Stimulated activated CD4-positive, alpha-beta T cell treated with anti-CD3 and anti-CD28 coated beads, Interleukin-15, amount 100 ng/mL, for 48 hours (primary cell): ENCODE data around the gene CCDC106.

Experiments
- DNase-seq, 2 donors: peaks; one replicate each; pipeline ENCODE4 v3.0.0-alpha.2; 2020; ENCODE audit warnings: low read depth in 2 of 2

Gene CCDC106

DNA sequence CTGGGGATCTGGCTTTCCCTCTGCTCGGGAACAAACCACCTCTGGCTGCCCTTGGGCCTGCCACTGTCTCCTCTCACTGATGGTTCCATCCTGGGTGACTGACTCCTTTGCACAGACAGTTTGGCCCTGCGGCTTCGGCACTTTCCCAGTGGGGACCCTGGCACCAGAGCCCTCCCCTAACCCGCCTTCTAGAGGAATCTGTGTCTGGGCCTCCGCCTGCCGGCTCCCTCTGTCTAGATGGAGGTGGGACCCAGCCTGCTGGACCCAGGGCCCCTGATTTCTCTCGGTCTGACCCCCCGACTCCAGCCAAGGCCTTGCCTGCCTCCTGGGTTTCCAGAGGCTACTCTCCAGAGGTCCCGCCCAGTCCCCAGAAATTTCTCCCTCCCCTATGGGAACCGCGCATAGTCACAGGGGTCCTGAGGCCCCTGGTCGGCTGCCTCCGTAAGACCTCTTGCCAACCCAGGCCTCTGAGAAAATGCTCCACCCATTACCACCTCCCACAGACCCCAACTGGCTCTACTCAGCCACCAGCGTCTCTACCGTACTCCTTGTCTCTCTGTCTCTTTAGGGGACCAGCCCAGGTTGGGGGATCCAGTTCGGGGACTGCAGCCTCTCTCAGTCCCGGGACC, 2.7 kb downstream of the CCDC106 start:
- DNase-seq, result no peak

DNA sequence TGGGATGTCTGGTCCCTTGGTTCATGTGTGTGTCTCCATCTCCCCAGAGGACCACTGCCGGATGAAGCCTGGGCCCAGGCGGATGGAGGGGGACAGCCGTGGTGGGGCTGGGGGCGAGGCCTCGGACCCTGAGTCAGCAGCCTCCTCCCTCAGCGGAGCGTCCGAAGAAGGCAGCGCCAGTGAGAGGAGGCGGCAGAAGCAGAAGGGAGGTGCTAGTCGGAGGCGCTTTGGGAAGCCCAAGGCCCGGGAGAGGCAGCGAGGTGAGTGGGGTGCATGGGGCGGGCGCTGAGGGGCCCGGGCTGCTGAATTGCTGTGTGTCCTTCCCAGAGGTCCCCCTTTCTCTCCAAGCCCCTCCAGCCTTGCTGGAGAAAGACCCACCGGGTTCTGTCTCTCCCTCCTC, 3.2 kb downstream of the CCDC106 start:
- no peak for DNase-seq

DNA sequence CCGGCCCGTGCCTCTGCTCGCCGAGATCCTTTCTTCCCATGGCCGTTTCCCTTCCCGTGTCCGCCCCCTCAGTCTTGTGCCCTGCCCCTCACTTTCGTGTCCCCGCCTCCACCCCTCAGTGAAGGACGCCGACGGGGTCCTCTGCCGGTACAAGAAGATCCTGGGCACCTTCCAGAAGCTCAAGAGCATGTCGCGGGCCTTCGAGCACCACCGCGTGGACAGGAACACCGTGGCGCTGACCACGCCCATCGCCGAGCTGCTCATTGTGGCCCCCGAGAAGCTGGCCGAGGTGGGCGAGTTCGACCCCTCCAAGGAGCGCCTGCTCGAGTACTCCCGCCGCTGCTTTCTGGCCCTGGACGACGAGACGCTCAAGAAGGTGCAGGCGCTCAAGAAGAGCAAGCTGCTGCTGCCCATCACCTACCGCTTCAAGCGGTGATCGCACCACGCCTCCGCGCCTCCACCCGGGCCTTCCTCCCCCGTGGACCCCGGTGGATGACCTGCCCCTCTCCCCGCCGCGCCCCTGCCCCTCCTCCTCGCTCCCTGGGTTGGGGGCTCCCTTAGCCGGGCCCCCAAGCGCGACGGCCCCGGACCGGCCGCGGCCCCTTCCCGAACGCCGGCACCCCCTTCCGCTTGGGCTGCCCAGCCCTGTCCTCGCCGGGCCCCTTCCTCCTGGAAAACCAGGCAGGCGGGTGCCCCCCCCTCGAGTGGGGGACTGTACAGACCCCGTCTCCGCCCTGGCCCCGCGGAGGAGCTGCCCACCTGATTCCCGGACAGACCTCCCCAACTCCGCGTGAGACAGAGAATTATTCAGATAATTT, 4.5 kb downstream of the CCDC106 start:
- no peak for DNase-seq

DNA sequence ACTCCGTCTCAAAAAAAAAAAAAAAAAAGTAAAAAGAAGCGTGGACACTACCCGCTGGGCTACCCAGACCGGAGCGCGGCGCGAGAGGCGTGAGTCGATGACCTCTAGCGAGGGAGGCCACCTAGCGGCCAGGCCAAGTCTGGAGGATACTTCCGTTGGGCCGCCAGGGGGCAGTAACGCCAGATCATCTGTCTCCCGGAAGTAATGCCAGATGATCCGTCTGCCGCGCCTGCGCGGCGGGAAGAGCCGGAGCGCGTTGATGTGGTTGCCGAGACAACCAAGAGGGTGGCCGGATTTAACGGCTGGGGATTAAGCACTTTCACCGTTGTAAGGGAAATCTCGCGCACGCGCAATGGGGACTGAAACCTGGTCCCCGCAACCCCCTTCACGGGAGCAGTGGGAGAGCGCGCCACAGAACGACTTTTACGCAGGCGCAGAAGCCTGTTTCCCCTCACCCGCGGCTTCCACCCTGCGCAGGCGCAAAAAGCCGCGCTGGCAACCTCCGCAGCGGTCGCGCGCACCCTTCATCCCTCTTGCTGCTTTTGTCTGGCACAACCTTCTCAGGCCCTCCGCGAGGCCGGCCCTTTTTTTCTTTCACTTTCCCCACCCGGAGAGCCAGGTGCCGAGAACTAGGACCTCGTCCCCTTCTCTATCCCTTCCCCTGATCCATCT, 5.8 kb downstream of the CCDC106 start:
- DNase-seq, result peak; percentile 94

DNA sequence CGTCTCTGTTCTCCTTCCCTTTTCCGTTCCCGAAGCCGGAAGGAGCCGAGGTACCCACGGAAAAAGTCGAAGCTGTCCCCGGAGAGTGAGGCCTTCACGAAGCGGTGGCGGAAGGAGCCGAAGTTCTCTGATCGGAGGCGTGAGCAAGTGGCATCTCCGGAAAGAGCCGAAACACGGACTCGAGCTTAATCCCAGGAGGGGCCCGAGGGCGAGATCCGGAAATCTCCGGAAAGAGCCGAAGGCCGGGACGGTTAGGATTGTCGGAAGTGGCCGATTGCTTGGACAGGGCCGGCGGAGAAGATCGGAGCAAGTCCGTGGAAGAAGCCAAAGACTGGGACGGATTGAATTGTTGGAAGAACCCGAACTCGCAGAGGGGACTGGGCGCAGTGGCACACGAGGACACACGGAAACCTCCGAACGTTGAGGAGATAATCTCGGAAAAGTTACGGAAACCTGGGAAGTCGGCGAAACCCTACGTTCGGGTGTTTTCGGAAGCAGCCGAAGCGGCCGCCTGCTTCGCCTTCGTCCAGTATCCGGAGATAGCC, 6.4 kb downstream of the CCDC106 start:
- DNase-seq, result peak; percentile 99

DNA sequence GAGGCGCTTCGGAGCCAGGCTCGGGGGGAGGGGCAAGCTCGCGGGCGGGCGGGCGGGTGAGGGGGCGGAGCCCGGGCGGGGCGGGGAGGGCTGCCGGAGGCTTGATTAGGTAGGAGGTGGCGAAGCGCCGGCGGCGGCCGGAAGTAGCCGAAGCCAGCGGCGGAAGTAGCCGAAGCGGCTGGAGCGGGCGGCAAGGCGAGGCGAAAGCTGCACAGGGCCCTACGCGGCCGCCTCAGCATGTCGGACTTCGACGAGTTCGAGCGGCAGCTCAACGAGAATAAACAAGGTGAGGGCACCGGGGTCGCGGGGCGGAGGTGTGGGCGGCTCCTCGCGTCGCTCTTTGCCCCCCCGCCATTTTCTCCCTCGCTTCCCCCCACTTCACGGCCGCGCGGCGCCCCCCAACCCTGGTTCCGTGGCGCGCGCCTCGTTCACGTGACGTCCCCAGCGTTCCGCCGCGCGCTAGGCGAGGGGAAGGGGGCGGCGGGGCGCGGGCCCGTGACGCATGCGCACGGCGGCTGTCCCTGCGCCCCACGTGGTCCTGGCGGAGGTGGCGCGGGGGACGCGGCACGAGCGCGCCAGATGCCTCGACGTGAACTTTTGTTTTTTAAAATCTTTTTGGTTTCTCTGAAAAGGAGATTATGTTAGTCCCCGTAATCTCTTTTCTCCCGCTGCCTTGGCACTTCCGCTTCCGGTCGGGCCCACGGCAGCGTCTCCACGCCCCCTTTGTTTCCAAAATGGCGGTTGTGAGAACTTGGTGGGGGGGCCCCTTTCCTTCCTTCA, 7.0 kb downstream of the CCDC106 start, which contains the start of gene U2AF2:
U2AF2 (plus strand) TSS at position 168 of the 780 bp plus-strand sequence; CDS start at position 238, 70 bp downstream.
- DNase-seq, result peak; percentile 94 to 95

DNA sequence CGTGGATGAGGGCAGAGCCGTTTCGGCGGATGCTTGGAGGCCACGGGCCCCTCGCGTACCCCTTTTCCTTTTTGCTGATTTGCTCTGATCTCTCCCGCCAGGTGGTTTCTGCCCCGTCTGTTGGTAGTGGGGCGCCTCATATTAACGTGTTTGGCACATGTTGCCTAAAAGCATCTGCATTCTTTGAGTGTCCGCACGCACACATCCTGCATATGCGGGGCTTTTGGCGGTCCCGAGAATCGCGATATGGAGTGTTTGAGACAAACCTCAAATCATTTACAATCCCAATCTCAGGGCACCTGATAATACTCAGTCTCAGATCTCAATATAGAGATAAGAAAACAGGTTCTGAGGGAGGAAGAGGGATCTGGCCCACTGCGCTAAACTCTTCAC, 7.6 kb downstream of the CCDC106 start:
- DNase-seq, result no peak

DNA sequence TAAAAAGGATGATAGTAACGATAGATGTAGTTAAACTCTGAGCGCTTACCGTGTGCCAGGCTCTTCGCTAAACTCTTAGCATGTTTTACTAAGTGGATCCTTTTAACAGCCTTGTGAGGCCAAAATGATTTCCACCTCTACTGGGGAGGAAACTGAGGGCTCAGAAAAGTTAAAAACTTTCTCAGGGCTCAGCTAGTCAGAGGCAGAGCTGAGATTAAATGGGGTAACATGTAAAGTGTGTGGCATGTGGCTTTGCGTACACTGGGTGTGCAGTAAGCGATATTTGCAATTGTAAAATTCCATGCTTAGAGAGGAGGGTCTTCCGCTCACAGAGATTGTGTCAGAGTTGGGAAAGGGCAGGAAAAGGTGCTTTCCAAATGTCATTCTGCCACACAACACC, 8.5 kb downstream of the CCDC106 start:
- no peak for DNase-seq

DNA sequence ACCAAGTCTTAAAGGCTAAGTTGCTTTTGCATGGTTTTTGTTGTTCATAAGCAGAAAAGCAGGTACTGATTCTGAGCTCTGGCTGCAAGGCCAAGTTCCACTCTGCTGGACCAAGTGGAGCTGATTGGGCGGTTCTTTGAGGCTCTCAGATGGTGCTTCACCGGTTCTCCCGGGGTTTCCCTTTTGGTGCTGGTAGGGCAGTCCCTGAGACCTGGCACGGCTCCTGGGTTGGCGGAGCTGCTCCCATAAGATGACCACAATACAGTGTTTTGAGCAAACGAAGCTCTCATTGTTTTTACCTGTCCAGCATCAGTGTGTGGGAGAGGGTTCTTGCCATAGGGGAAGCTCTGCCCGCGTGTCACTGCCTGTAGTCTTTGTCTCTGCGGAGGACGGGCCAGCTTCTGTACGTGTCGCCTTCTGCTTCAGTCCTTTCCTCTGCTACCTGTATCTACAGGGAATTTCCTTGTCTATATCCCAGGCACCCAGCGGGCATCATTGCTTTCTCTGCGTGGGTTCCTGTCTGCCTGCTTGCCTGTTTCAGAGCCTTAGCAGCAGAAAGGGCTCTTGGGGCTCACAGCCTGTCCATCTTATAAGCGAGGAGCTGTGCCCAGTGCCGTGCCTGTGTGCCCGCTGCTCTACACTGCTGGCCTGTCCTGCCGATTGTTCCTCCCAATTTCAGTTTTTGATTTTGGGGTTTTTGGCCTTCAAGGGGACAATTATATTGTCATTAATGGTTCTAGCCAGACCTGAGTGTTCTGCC, 9.2 kb downstream of the CCDC106 start:
- no peak for DNase-seq

DNA sequence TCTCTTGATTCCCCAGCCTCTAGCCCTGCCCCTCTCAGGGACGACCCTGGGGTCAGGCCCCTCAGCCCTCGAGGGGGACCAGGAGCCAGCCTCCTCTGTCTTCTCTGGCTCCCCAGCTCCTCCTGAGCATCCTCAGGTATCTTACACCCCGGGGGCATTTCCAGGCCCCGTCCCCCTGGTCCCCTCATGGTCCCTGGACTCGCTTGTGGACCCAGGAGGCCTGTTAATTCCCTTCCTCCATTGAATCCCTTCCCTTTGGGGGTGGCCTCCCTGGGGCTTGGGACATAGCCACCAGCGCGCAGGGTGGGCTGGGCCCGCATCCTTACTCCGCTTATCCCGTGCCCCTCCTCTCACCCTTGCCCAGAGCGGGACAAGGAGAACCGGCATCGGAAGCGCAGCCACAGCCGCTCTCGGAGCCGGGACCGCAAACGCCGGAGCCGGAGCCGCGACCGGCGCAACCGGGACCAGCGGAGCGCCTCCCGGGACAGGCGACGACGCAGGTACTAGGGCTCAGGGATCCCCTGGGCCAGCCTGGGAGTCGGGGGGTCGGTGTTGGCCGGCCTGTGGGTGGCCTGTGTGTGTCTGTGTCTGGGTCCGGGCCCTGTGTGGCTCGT, 10.9 kb downstream of the CCDC106 start:
- DNase-seq, result no peak

DNA sequence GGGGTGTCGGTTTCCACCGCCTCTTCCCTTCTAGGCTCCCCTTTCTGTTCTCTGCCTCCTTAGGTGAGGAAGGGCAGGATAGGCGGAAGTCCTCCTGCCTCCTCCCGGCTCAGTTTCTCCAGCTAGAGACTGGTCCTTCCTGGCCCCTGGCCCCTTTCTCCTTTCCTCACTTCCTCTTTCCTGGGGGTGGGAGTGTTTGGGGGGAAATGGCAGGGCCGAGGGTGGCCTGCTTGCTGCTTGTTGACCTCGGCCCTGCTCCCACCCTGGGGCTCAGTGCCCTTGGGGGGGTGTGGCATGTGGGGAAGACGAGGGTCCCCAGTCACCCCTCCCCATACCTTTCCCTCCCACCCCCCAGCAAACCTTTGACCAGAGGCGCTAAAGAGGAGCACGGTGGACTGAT, 11.8 kb downstream of the CCDC106 start:
- DNase-seq, result no peak

DNA sequence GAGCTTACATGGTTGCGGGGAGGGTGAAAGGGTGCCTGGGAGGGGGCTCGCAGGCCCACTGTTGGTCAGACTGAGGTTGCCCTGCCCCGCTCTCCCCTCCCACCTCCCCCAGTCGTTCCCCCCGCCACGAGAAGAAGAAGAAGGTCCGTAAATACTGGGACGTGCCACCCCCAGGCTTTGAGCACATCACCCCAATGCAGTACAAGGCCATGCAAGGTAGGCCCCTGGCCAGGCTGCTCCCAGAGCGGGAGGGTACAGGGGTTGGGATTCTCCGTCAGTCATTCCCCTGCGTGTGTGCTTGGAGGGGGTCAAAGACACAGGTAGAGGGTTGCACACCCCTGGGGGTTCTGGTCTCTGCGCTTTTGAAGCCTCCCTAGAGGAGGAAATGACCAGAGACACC, 12.4 kb downstream of the CCDC106 start:
- DNase-seq, result no peak

DNA sequence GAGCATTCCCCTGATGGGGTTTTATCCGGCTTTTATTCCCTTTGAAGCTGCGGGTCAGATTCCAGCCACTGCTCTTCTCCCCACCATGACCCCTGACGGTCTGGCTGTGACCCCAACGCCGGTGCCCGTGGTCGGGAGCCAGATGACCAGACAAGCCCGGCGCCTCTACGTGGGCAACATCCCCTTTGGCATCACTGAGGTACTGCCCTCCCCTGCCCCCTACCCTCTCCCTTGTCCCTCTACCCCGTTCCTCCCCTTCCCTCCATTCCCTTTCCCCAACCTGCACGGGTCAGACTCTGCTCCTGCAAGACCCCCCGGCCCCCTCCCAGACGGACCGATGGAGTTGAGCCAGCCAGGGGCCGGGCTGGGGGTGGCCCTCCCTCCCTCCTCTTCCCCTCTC, 13.0 kb downstream of the CCDC106 start:
- DNase-seq, result no peak

DNA sequence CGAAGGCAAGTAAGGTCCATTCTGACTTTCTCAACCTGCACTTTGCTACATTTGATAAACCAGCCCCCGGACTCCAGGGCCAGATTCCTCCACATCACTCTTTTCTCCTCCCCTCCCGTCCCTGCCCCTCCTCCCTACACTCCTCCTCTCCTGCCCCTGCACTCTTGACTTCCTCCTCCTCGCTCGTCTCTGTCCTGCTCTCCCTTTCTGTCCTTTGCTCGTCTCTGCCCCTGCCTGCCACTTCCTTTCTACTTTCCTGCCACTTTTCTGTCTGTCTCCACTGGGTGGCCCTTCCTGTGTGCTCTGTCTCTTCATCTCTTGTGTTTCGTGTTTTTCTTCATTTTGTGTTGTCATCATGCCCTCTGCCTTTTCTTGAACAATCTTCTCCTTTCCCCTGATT, 13.8 kb downstream of the CCDC106 start:
- DNase-seq, result no peak

DNA sequence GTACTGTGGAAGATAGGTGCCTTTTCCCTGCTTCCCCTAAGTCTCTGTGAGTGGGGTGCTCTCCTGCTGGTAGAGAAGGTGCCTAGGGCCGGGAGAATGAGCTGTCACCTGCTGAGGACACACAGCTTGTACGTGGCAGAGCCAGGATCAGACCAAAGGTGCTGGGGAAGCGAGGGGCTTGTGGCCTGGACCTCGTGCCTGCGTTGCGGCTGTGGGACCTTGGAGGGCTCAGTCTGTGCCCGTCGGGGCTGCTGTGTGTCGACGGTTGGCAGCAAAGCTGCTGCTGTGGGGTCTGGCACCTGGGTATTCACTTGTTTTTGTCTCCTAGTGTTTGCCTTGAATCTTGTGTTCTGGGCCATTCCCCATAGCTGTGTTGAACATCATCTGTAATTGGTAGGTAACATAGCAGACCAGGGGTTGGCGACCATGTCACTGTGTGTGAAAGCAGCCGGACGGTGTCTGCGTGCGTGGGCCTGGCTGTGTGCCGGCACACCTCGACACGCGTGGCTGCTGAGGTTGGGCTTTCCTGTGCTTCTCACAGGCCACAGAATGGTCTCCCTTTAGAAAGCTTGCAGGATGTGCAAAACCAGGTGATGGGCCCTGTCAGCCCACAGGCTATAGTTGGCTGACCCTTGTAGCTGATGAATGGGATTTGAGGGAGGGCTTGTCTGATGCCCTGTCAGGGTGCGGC, 16.0 kb downstream of the CCDC106 start:
- no peak for DNase-seq

DNA sequence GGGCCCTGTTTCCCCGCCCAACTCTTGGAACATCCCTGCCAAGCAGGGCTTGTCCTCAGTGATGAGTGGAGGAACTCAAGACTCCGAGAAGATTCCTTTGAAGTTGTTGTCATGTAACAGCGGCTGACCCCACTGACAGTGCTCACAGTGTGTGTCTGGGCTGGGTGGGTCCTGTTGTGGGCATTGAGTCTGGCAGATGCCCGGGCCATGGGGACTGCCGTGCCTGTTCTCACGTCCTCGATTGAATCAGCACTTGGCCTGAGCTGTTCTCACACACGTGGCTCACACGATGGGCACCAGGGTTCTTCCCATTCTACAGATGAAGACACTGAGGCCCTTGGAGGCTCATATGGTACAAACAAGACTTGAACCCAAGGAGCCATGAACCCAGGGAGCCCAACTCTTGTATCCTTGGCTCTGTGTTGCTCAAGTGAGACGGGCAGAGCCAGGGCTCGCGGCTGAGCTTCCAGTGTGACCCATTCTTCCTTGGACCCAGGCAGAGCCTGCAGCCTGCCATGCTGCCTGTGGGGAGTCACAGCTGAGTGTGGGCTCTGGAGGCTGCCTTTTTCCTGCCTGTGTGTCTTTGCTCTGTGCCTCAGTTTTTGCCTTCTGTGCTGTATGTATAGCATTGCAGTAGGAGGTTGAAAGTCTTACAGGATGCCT, 18.5 kb downstream of the CCDC106 start:
- no peak for DNase-seq

DNA sequence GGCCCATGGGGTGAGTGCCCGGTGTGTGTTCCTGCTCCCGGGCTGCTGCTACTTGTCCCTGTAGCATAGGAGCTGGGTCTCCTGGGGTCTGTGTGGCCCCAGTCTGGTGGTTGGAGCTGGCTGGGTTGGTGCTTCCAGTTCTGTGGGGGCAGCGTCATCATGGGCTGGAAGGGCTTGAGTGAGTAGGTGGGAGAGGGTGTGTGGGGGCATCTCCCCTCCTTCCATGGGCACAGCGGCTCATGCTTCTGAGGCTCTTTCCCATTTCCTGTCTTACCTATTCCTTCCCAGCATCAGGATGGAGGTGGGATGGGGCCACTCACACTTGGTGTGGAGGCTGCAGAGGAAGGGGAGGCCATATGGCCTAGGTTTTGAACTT, 19.0 kb downstream of the CCDC106 start:
- no peak for DNase-seq

DNA sequence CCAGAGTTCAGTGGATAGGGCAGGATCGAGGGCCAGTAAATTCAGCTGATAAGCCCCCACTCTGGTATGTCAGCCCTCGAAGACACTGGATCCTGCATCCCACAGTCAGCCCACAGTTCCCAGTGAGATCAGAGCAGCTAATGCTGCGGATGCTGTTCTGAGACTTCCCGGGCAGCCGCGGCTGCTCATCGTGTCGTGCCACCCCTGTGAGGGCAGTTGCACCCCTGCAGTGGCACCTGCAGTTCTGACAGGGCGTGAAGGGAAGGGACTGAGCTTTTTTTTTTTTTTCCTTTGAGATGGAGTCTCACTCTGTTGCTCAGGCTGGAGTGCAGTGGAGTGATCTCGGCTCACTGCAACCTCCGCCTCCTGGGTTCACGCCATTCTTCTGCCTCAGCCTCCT, 19.5 kb downstream of the CCDC106 start:
- no peak for DNase-seq

DNA sequence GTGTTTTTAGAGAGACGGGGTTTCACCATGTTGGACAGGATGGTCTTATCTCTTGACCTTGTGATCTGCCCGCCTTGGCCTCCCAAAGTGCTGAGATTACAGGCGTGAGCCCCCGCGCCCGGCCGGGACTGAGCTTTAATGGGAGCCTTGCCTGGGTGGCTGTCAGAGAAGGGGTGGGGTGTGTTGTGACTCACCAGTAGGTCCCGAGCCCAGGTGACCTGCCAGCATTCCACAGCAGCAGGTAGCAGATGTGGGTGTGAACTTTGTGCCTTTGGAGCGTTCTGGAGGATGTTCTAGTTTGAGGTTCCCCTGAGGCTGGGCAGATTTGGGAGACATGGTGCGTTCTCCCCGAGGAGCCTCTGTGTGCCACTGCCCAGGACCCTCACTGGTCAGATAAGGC, 19.9 kb downstream of the CCDC106 start:
- DNase-seq, result no peak
